ENCODE results near the gene CFAP299.
"Not testable (repeated sequence)": the region's sequence is repeated elsewhere in the genome, so short reads cannot be mapped to it uniquely, and the experiment has no call there.

Gene CFAP299

DNA sequence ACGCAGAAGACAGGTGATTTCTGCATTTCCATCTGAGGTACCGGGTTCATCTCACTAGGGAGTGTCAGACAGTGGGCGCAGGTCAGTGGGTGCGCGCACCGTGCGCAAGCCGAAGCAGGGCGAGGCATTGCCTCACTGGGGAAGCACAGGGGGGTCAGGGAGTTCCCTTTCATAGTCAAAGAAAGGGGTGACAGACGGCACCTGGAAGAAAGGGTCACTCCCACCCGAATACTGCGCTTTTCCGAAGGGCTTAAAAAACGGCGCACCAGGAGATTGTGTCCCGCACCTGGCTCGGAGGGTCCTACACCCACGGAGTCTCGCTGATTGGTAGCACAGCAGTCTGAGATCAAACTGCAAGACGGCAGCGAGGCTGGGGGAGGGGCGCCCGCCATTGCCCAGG lies 352.2 kb downstream of the CFAP299 start:
- not testable (repeated sequence) for H3K27ac ChIP-seq (ENCODE audit: low read depth, low read length)

DNA sequence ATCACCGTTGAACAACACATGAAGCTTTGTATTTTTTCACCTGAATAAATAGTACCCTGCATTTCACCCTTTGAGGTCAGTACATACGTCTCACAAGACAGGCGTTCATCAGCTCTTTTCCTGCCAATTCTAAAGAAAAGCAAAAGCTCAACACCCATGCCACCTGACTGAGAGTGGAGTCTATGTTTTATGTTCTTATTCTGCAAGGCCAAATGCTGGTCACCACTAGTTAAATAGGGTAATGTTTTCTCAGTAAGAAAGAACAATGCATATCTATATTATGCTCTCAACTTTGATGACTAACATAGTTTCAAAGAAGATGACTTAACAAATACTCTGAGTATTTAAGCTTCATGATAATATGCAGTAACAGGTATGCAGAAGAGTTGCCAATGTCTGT lies 358.6 kb downstream of the CFAP299 start:
- Histone ChIP-seq H3K27ac (ENCODE audit: low read depth, low read length) (no peak overlapping the region), H3K27me3 (ENCODE audit: control insufficient read depth in 1 of 2, insufficient read depth in 2 of 2, low read length in 2 of 2) (no peaks in the 10 kb centered on the region), H3K9me3 (ENCODE audit: low read length) (no peaks in the 10 kb centered on the region), H3K9ac (ENCODE audit: low read length) (no peak overlapping the region), H3K4me1 (ENCODE audit: insufficient read depth, low read length) (no peaks in the 10 kb centered on the region), H3K36me3 (ENCODE audit: insufficient read depth, low read length) (no peaks in the 10 kb centered on the region), H3K4me3 (ENCODE audit: low read depth in 1 of 2, low read length in 2 of 2) (no peak overlapping the region)

More for the DNA sequence above, 352.2 kb downstream of the CFAP299 start:
- H3K4me3 ChIP-seq (ENCODE audit: low read depth in 1 of 2, low read length in 2 of 2); H3K9ac ChIP-seq (ENCODE audit: low read length); H3K27me3 ChIP-seq (ENCODE audit: control insufficient read depth in 1 of 2, insufficient read depth in 2 of 2, low read length in 2 of 2); H3K4me1 ChIP-seq (ENCODE audit: insufficient read depth, low read length); H3K9me3 ChIP-seq (ENCODE audit: low read length); H3K36me3 ChIP-seq (ENCODE audit: insufficient read depth, low read length): not testable (repeated sequence)

DNA sequence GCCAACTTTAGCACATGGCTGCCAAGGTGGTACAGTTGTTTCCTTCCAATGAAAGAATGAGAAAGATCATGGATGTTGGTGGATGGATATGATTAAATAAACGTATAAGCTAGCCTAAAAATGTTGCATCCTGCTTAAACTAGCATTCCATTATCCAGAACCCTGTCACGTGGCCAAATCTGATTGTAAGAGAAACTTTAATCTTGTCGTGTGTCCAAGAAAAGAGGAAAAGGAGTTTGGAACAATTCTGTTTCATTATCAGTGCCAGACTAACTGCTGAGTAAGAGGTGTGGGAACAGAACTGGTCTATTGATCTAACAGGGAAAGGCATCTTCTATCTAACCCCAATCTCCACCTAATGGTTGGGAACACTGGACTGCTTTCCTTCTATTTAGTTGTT lies 369.8 kb downstream of the CFAP299 start:
- Histone ChIP-seq H3K4me3 (ENCODE audit: low read depth in 1 of 2, low read length in 2 of 2) (no peak overlapping the region), H3K27me3 (ENCODE audit: control insufficient read depth in 1 of 2, insufficient read depth in 2 of 2, low read length in 2 of 2) (no peaks in the 10 kb centered on the region), H3K9ac (ENCODE audit: low read length) (no peak overlapping the region), H3K36me3 (ENCODE audit: insufficient read depth, low read length) (no peaks in the 10 kb centered on the region), H3K4me1 (ENCODE audit: insufficient read depth, low read length) (peaks cover 9% of the 10 kb centered on the region), H3K27ac (ENCODE audit: low read depth, low read length) (no peak overlapping the region), H3K9me3 (ENCODE audit: low read length) (no peaks in the 10 kb centered on the region)

DNA sequence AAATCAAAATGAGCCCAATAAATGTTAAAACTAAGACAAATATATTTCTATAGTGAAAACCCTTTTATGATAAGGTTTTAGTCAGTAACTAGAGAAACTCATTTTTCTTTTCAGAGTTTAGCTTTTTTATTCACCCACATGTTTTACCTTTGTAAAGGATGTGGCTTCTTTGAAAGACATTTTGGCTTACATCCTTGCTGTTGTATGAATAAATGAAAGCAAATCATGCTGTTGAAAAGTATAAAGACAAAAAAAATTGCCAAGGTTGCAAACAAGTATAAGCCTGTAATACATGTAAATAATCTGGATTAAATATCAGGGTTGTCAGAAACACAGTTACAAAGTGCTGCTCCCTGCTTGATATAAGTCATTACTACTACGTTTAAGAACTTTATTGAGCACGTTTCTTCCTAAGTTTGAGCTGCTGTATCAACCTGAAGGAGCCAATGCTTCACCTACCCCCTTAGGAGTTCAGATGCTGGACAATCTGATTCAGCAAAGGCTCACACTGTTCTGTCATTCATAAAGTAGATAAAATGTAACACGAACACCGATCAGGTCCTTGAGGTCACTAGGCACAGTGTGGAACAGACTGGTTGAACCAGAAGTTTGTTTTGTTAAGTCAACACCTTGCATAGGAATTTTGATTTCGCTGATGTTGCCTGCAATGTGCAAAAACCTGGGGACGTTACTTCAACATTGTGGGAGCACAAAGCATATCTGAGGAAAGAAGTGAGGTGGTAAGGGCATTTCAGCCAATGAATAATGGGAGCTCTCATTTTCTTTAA lies 373.7 kb downstream of the CFAP299 start:
- Histone ChIP-seq H3K36me3 (ENCODE audit: insufficient read depth, low read length) (no peaks in the 10 kb centered on the region), H3K27ac (ENCODE audit: low read depth, low read length) (no peak overlapping the region), H3K9ac (ENCODE audit: low read length) (no peak overlapping the region), H3K27me3 (ENCODE audit: control insufficient read depth in 1 of 2, insufficient read depth in 2 of 2, low read length in 2 of 2) (no peaks in the 10 kb centered on the region), H3K9me3 (ENCODE audit: low read length) (no peaks in the 10 kb centered on the region), H3K4me1 (ENCODE audit: insufficient read depth, low read length) (peaks cover 9% of the 10 kb centered on the region), H3K4me3 (ENCODE audit: low read depth in 1 of 2, low read length in 2 of 2) (no peak overlapping the region)

DNA sequence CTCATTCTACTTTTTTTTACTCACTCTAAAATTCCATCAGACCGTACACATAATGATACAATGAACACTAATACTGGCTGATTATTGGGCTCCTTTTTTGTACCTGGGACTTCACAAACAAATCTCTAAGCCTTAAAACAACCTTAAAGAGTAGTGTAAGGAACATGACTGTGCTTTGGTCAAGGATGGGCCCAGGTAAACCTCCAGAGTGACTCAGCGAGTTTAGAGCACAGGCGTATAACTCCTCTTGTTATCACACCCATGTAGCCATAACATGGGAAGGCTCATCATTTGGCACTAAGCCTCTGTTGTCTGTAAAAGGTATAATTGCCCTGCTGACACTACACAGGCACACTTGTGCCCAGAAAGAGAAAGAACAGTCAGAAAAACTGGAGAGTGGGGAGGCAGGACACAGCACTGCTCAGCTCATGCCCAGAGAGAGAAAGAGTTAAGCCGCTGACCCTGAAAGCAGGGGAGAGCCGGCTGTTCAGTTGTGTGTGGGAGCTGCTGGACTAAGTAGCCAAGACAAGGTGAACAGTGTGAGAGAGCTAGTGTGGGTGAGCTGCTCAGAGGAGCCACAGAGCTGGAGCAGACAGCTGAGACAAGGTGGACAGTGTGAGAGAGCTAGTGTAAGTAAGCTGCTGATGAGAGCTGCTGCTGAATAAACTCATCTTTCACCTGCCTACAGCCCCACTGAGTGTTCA lies 375.4 kb downstream of the CFAP299 start:
- Histone ChIP-seq H3K9ac (ENCODE audit: low read length) (no peak overlapping the region), H3K36me3 (ENCODE audit: insufficient read depth, low read length) (no peaks in the 10 kb centered on the region), H3K27ac (ENCODE audit: low read depth, low read length) (no peak overlapping the region), H3K27me3 (ENCODE audit: control insufficient read depth in 1 of 2, insufficient read depth in 2 of 2, low read length in 2 of 2) (no peaks in the 10 kb centered on the region), H3K4me3 (ENCODE audit: low read depth in 1 of 2, low read length in 2 of 2) (no peak overlapping the region), H3K9me3 (ENCODE audit: low read length) (no peaks in the 10 kb centered on the region), H3K4me1 (ENCODE audit: insufficient read depth, low read length) (peaks cover 11% of the 10 kb centered on the region)

DNA sequence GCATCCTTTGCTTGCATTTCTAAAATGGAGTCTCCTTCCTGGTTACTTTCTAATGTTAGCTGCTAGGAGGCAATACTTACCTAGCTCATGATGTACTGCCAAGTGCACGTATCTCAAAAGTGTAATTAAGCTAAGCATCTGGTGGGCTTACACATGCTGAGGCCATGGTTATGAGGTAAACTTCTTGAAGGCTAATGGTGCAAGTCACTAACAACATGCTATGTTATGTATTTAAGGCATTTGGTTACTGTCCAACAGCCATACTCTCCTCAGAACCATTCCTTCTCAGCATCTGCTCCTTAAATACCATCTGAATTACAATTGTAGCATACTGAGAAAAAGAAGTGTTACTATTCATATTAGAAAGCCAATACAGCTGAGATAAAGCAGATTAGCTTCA lies 376.4 kb downstream of the CFAP299 start:
- Histone ChIP-seq H3K27me3 (ENCODE audit: control insufficient read depth in 1 of 2, insufficient read depth in 2 of 2, low read length in 2 of 2) (no peaks in the 10 kb centered on the region), H3K4me3 (ENCODE audit: low read depth in 1 of 2, low read length in 2 of 2) (no peak overlapping the region), H3K27ac (ENCODE audit: low read depth, low read length) (no peak overlapping the region), H3K9ac (ENCODE audit: low read length) (no peak overlapping the region), H3K4me1 (ENCODE audit: insufficient read depth, low read length) (peaks cover 19% of the 10 kb centered on the region), H3K36me3 (ENCODE audit: insufficient read depth, low read length) (no peaks in the 10 kb centered on the region), H3K9me3 (ENCODE audit: low read length) (no peaks in the 10 kb centered on the region)

DNA sequence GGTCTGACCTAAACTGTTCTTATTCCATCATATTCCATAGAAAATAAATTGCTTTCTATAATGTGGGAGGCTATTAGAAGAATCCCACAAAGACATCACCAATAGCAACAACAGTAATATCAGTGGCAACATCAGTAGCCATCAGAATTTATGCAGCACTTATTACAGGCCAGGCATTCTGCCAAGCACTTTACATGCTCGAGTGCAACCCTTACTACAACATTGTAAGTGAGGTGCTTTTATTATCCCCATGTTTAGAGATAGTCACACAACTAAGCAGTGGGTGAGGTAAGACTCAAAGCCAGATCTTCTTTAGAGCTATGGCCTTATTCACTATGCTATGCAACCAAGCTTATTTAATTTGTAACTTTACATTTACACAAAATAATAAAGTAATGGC lies 377.9 kb downstream of the CFAP299 start:
- Histone ChIP-seq H3K9me3 (ENCODE audit: low read length) (no peaks in the 10 kb centered on the region), H3K4me3 (ENCODE audit: low read depth in 1 of 2, low read length in 2 of 2) (no peak overlapping the region), H3K36me3 (ENCODE audit: insufficient read depth, low read length) (no peaks in the 10 kb centered on the region), H3K4me1 (ENCODE audit: insufficient read depth, low read length) (peaks cover 19% of the 10 kb centered on the region), H3K9ac (ENCODE audit: low read length) (no peak overlapping the region), H3K27me3 (ENCODE audit: control insufficient read depth in 1 of 2, insufficient read depth in 2 of 2, low read length in 2 of 2) (no peaks in the 10 kb centered on the region), H3K27ac (ENCODE audit: low read depth, low read length) (peak overlapping the region; percentile 66)

DNA sequence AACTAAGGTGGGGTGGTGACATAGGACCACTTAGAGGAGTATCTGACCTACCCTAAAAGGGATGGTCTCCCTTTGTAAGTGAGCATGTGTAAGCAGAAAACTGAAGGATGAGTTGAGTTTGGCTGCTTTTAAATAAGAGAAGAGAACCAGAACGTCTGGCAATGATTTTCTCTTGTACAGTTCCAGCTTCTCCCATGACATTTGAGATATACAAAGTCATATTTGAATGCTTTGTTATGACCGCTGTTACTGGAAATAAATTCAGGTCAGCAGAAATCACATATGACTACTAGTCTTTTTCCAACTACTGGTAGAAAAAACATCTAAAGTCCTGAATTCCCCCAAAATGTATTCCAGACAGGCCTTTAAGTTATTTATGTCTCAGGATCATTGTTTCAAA lies 381.7 kb downstream of the CFAP299 start:
- H3K9me3 ChIP-seq (ENCODE audit: low read length): no peaks in the 10 kb centered on the region
- peaks cover 19% of the 10 kb centered on the region for H3K4me1 ChIP-seq (ENCODE audit: insufficient read depth, low read length)
- no peak overlapping the region for H3K4me3 ChIP-seq (ENCODE audit: low read depth in 1 of 2, low read length in 2 of 2)
- H3K36me3 ChIP-seq (ENCODE audit: insufficient read depth, low read length): no peaks in the 10 kb centered on the region
- no peaks in the 10 kb centered on the region for H3K27me3 ChIP-seq (ENCODE audit: control insufficient read depth in 1 of 2, insufficient read depth in 2 of 2, low read length in 2 of 2)
- H3K9ac ChIP-seq (ENCODE audit: low read length): no peak overlapping the region
- no peak overlapping the region for H3K27ac ChIP-seq (ENCODE audit: low read depth, low read length)

DNA sequence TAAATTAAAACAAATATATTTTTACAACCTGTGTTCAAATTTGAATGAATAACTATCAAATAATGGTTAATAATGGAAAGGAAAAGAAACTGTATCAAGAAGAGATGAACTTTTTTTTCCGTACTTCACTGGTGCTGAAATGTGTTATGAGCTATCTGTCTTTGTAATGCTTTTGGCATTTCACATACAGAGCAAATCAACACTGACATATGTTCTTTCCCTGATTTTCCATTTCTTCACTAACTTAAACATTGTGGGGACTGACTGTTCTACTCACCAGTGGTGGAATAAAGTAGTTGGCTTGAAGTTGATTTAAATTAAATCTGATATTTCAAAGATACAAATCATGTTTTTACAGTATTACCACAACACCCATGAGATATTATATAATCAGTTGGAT lies 390.9 kb downstream of the CFAP299 start:
- Histone ChIP-seq H3K27ac (ENCODE audit: low read depth, low read length) (no peak overlapping the region), H3K4me3 (ENCODE audit: low read depth in 1 of 2, low read length in 2 of 2) (no peak overlapping the region), H3K27me3 (ENCODE audit: control insufficient read depth in 1 of 2, insufficient read depth in 2 of 2, low read length in 2 of 2) (no peaks in the 10 kb centered on the region), H3K9me3 (ENCODE audit: low read length) (no peaks in the 10 kb centered on the region), H3K4me1 (ENCODE audit: insufficient read depth, low read length) (no peaks in the 10 kb centered on the region), H3K36me3 (ENCODE audit: insufficient read depth, low read length) (no peaks in the 10 kb centered on the region), H3K9ac (ENCODE audit: low read length) (no peak overlapping the region)

DNA sequence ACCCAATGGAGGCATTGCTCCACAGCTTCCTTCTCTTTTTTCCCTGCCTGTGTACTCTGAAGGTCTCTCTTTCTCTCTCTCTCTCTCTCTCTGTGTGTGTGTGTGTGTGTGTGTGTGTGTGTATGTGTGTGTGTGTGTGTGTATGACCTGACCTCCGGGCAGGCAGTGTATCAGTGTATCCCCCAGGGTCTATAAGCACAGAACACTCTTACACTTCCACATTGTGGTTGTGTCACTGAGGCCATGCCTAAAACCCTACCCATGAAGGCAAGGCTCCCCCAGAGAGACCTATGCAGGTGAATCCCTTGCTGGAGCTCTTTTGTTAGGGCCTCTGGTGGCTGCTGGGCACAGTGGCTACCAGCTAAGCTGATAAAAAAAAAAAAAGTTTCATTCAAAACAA lies 394.6 kb downstream of the CFAP299 start:
- Histone ChIP-seq H3K27ac (ENCODE audit: low read depth, low read length) (no peak overlapping the region), H3K9me3 (ENCODE audit: low read length) (no peaks in the 10 kb centered on the region), H3K36me3 (ENCODE audit: insufficient read depth, low read length) (no peaks in the 10 kb centered on the region), H3K27me3 (ENCODE audit: control insufficient read depth in 1 of 2, insufficient read depth in 2 of 2, low read length in 2 of 2) (no peaks in the 10 kb centered on the region), H3K4me1 (ENCODE audit: insufficient read depth, low read length) (no peaks in the 10 kb centered on the region), H3K4me3 (ENCODE audit: low read depth in 1 of 2, low read length in 2 of 2) (no peak overlapping the region), H3K9ac (ENCODE audit: low read length) (no peak overlapping the region)

DNA sequence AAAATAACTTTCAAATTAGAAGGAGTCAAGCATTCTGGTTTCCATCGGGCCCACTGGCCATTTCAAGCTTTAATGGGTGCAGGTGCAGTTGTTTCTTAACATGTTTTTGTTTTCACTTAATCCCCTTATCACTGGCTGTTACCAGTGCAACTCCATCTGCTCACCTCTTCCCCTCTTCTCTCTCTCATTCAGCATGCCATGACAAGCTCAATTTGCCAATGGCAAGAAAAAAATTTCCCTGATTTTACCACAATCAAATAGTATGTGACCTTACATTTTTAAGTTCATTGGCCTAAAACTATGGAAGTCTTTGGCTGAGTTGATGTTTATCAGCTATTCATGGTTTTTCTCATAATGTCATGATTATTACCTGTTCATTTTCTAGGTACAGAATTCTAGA lies 395.9 kb downstream of the CFAP299 start:
- Histone ChIP-seq H3K9ac (ENCODE audit: low read length) (no peak overlapping the region), H3K36me3 (ENCODE audit: insufficient read depth, low read length) (no peaks in the 10 kb centered on the region), H3K9me3 (ENCODE audit: low read length) (no peaks in the 10 kb centered on the region), H3K4me3 (ENCODE audit: low read depth in 1 of 2, low read length in 2 of 2) (no peak overlapping the region), H3K27me3 (ENCODE audit: control insufficient read depth in 1 of 2, insufficient read depth in 2 of 2, low read length in 2 of 2) (no peaks in the 10 kb centered on the region), H3K4me1 (ENCODE audit: insufficient read depth, low read length) (no peaks in the 10 kb centered on the region), H3K27ac (ENCODE audit: low read depth, low read length) (no peak overlapping the region)

DNA sequence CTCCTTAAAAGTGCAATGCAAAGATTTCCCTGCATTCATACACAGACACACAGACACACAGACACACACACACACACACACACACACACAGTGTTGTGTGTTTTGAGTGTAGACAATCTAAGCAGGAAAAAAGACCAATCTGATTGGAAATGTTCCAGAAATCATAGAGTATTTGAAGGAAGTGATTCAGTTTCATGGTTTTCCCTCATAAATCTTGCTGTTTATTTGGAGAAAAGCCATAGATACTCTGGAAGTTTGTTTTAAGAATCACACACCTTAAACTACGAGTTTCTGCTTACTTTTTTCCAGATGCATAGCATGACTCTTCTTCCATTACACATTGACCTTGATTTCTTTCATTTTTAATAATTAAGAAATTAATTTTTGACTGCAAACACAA lies 396.5 kb downstream of the CFAP299 start:
- Histone ChIP-seq H3K9me3 (ENCODE audit: low read length) (no peaks in the 10 kb centered on the region), H3K4me3 (ENCODE audit: low read depth in 1 of 2, low read length in 2 of 2) (no peak overlapping the region), H3K9ac (ENCODE audit: low read length) (no peak overlapping the region), H3K27me3 (ENCODE audit: control insufficient read depth in 1 of 2, insufficient read depth in 2 of 2, low read length in 2 of 2) (no peaks in the 10 kb centered on the region), H3K4me1 (ENCODE audit: insufficient read depth, low read length) (no peaks in the 10 kb centered on the region), H3K36me3 (ENCODE audit: insufficient read depth, low read length) (no peaks in the 10 kb centered on the region), H3K27ac (ENCODE audit: low read depth, low read length) (no peak overlapping the region)
